Tibial nerve (tissue), 4 donors: ENCODE data around the gene ANAPC10. TPM values are rescaled to one million over a fixed set of nuclear protein-coding genes. Genes with fewer than 3 reads are reported as not detected.
"Not testable (repeated sequence)": the region's sequence is repeated elsewhere in the genome, so short reads cannot be mapped to it uniquely, and the experiment has no call there.

Experiments
- DNase-seq, 2 donors: peaks; one replicate each; pipeline ENCODE4 v3.0.0-alpha.2; 2019; ENCODE audit warnings: low spot score in 2 of 2
- H3K27ac ChIP-seq, 4 donors: fragments of 200-600 bp; sonication (generic) in 3 of 4; one replicate each; pipeline ENCODE4 v1.5.1; 2017 to 2019; ENCODE audit warnings: mild to moderate bottlenecking in 1 of 4
- H3K27me3 ChIP-seq, 2 donors: fragments of 200-600 bp; sonication (generic) in 1 of 2; one replicate each; pipeline versions ENCODE4 v1.5.1 to v1.6.0; 2017 to 2019
- H3K36me3 ChIP-seq, 3 donors: fragments of 200-600 bp; sonication (generic); one replicate each; pipeline ENCODE4 v1.5.1; 2018 to 2019
- H3K4me1 ChIP-seq, 4 donors: fragments of 200-600 bp; sonication (generic) in 3 of 4; one replicate each; pipeline ENCODE4 v1.5.1; 2017 to 2019
- H3K4me3 ChIP-seq, 4 donors: fragments of 200-600 bp; sonication (generic) in 3 of 4; one replicate each; pipeline ENCODE4 v1.5.1; 2017 to 2019; ENCODE audit warnings: mild to moderate bottlenecking in 1 of 4, moderate library complexity in 1 of 4
- H3K9me3 ChIP-seq, 4 donors: fragments of 200-600 bp; sonication (generic) in 3 of 4; one replicate each; pipeline ENCODE4 v1.5.1; 2017 to 2019
- CTCF ChIP-seq, 5 experiments: fragments of 200-600 bp in 3 of 5; fragments of 450-650 bp in 2 of 5; sonication (generic) in 3 of 5; IDR thresholded peaks; one replicate each; pipeline ENCODE4 v1.5.1; 2016 to 2019; ENCODE audit warnings: antibody characterized with exemption in 5 of 5, mild to moderate bottlenecking in 3 of 5, moderate library complexity in 2 of 5
- EP300 ChIP-seq, 2 donors: sonication (generic); formaldehyde crosslinking; IDR thresholded peaks; one replicate each; pipeline ENCODE4 v1.6.1; 2017; ENCODE audit warnings: antibody characterized with exemption in 2 of 2, mild to moderate bottlenecking in 1 of 2
- POLR2A ChIP-seq, 2 donors: fragments of 450-650 bp; IDR thresholded peaks; one replicate each; pipeline ENCODE4 v1.6.1; 2017; ENCODE audit warnings: antibody characterized with exemption in 2 of 2, mild to moderate bottlenecking in 2 of 2, moderate library complexity in 2 of 2
- WGBS, 2 donors: methylation state at CpG; one replicate each; pipeline ENCODE4 v1.1.5; 2018; 5-methylcytosine and 5-hydroxymethylcytosine counted together
- total RNA-seq, 4 donors: library from RNA; depleted of rRNA; stranded (reverse); fragments of >200 nt; gene quantifications; one replicate each; pipeline ENCODE4 v1.1.0, GENCODE V29; 2016

The ANAPC10 gene
- total RNA-seq, 4 donors from 2014 or later = 15.7 to 44.2 (median 21.9) TPM

- Histone ChIP-seq H3K4me1 (peaks cover 0 to 11% (median 0%) of the 10 kb centered on the region in 4 donors), H3K36me3 (peaks cover 0 to 9% (median 0%) of the 10 kb centered on the region in 3 donors), H3K27me3 (no peaks in the 10 kb centered on the region), H3K9me3 (peaks cover 0 to 19% (median 0%) of the 10 kb centered on the region in 4 donors), H3K4me3 (no peak overlapping the region), H3K27ac (no peak overlapping the region)
- WGBS, 2 donors = 98 to 99% methylated on average over 4 of the region's 4 CpGs
- no peak for TF ChIP-seq EP300 (IDR thresholded peaks at IDR 0.05)
- no peak for TF ChIP-seq POLR2A (IDR thresholded peaks at IDR 0.05)
- no peak for TF ChIP-seq CTCF (IDR thresholded peaks at IDR 0.05)
- no peak for DNase-seq
Measured at GRCh38 chr4:145014365-145014764, 83.6 kb downstream of the ANAPC10 start.

- DNase-seq = no peak
- Histone ChIP-seq H3K4me1 (peaks cover 0 to 11% (median 0%) of the 10 kb centered on the region in 4 donors), H3K27ac (no peak overlapping the region), H3K36me3 (peaks cover 0 to 7% (median 0%) of the 10 kb centered on the region in 3 donors), H3K27me3 (no peaks in the 10 kb centered on the region), H3K9me3 (peaks cover 0 to 14% (median 0%) of the 10 kb centered on the region in 4 donors), H3K4me3 (no peak overlapping the region)
- TF ChIP-seq CTCF (IDR thresholded peaks at IDR 0.05) (no peak), EP300 (IDR thresholded peaks at IDR 0.05) (peak in 1 of 2 donors; percentile 25), POLR2A (IDR thresholded peaks at IDR 0.05) (no peak)
Measured at GRCh38 chr4:145012841-145013240, 85.2 kb downstream of the ANAPC10 start.

- Histone ChIP-seq H3K36me3 (peaks cover 0 to 7% (median 0%) of the 10 kb centered on the region in 3 donors), H3K27me3 (no peaks in the 10 kb centered on the region), H3K9me3 (peaks cover 0 to 9% (median 0%) of the 10 kb centered on the region in 4 donors), H3K4me1 (peaks cover 0 to 11% (median 0%) of the 10 kb centered on the region in 4 donors), H3K4me3 (no peak overlapping the region), H3K27ac (no peak overlapping the region)
- TF ChIP-seq POLR2A (IDR thresholded peaks at IDR 0.05) = no peak
- no peak for TF ChIP-seq CTCF (IDR thresholded peaks at IDR 0.05)
- TF ChIP-seq EP300 (IDR thresholded peaks at IDR 0.05) = no peak
- DNase-seq = no peak
Measured at GRCh38 chr4:145011636-145012035, 86.4 kb downstream of the ANAPC10 start.

GRCh38 chr4:145010315-145010714 lies 87.7 kb downstream of the ANAPC10 start:
- H3K4me1 ChIP-seq = peaks cover 0 to 11% (median 0%) of the 10 kb centered on the region in 4 donors
- not testable (repeated sequence) for DNase-seq, H3K27me3 ChIP-seq, H3K9me3 ChIP-seq, H3K4me3 ChIP-seq, H3K27ac ChIP-seq, H3K36me3 ChIP-seq
- 95 to 96% methylated on average over 6 of the region's 6 CpGs for WGBS, 2 donors

GRCh38 chr4:145003675-145004074 lies 94.3 kb downstream of the ANAPC10 start:
- no peak for TF ChIP-seq CTCF (IDR thresholded peaks at IDR 0.05)
- no peak for TF ChIP-seq POLR2A (IDR thresholded peaks at IDR 0.05)
- TF ChIP-seq EP300 (IDR thresholded peaks at IDR 0.05) = no peak
- H3K27ac ChIP-seq = no peak overlapping the region
- H3K9me3 ChIP-seq = peaks cover 0 to 17% (median 3%) of the 10 kb centered on the region in 4 donors
- WGBS, 2 donors = 87 to 96% methylated on average over 2 of the region's 2 CpGs
- H3K36me3 ChIP-seq = peaks cover 0 to 6% (median 0%) of the 10 kb centered on the region in 3 donors
- H3K27me3 ChIP-seq = no peaks in the 10 kb centered on the region
- no peak for DNase-seq
- no peak overlapping the region for H3K4me3 ChIP-seq
- no peaks in the 10 kb centered on the region for H3K4me1 ChIP-seq

- TF ChIP-seq EP300 (IDR thresholded peaks at IDR 0.05) = no peak
- no peak for TF ChIP-seq CTCF (IDR thresholded peaks at IDR 0.05)
- TF ChIP-seq POLR2A (IDR thresholded peaks at IDR 0.05) = no peak
- Histone ChIP-seq H3K27ac (no peak overlapping the region), H3K36me3 (peaks cover 0 to 6% (median 0%) of the 10 kb centered on the region in 3 donors), H3K27me3 (no peaks in the 10 kb centered on the region), H3K4me3 (no peak overlapping the region), H3K9me3 (peaks cover 0 to 17% (median 3%) of the 10 kb centered on the region in 4 donors), H3K4me1 (no peaks in the 10 kb centered on the region)
- DNase-seq = no peak
- WGBS, 2 donors = 85 to 89% methylated on average over 3 of the region's 3 CpGs
Measured at GRCh38 chr4:145001635-145002034, 96.4 kb downstream of the ANAPC10 start.

- not testable (repeated sequence) for H3K27ac ChIP-seq, H3K4me1 ChIP-seq, H3K4me3 ChIP-seq, DNase-seq, H3K27me3 ChIP-seq
- 95 to 97% methylated on average over 5 of the region's 5 CpGs for WGBS, 2 donors
- Histone ChIP-seq H3K36me3 (peaks cover 0 to 11% (median 0%) of the 10 kb centered on the region in 3 donors), H3K9me3 (peaks cover 0 to 17% (median 3%) of the 10 kb centered on the region in 4 donors)
Measured at GRCh38 chr4:145000656-145001055, 97.3 kb downstream of the ANAPC10 start.
